GM15510 (cell line): ENCODE data around the gene MAPK4.

ENCODE experiments used
- POLR2A ChIP-seq: IDR thresholded peaks from 3 replicates; pipeline ENCODE4 v1.6.1; 2011; ENCODE audit warnings: borderline replicate concordance; ENCODE audit not compliant: insufficient read length; ENCODE audit errors: extremely low read depth

Gene MAPK4

DNA sequence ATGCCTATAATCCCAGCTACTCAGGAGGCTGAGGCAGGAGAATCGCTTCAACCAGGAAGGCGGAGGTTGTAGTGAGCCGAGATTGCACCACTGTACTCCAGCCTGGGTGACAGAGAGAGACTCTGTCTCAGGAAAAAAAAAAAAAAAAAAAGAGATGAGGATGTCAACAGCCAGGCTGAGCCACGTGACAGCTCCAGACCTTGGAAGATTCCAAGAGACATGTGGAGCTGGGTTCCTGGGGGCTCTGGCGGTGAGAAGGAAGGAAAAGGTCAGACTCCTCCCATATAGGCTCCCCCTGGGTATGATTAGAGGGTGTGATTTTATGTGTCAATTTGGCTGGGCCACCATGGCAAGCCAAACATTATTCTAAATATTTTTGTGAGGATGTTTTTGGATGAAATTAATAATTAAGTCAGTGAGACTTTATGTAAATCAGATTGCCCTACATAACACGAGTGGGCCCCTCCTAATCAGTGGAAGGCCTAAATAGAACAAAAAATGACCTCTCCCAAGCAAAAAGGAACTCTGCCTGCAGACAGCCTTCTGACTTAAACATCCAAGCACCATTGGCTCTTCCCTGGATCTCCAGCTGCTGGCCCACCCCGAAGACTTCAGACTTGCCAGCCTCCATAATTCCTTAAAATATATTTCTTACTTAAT lies 178.3 kb downstream of the MAPK4 start:
- no peak for TF ChIP-seq POLR2A

DNA sequence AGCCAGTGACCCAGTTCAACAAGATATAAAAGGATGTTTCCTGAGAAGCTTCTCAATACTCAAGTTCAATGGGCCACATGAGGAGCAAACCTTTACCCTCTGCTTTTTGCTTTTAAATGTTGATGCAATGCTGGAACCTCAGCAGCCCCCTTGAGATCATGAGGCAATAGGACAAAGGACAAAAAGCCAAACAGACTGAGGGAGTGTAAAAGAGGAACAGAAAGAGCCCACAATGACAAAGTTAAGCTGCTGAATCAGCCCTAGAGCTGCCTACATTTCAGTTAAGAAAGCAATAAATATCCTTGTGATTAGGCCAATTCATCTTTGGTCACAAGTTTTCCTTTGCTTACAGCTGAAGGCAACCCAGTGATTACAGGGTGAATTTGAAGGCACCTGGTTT lies 183.1 kb downstream of the MAPK4 start:
- no peak for TF ChIP-seq POLR2A

DNA sequence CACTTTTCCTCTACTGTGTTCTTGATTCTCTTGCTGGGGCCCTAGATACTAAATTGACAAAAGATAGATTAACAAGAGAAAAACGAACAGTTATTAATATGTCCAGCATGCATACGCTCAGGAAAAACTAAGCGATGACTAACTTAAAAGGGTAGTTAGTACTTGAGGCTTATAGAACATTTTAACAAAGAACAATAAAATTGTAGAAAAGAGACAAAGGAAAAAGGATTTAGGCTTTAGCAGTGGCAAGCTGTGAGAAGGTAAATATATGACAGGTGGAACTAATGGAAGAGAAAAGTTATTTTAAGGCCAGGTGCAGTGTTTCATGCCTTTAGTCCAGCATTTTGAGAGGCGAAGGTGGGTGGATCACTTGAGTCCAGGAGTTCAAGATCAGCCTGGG lies 184.4 kb downstream of the MAPK4 start:
- TF ChIP-seq POLR2A, result no peak

DNA sequence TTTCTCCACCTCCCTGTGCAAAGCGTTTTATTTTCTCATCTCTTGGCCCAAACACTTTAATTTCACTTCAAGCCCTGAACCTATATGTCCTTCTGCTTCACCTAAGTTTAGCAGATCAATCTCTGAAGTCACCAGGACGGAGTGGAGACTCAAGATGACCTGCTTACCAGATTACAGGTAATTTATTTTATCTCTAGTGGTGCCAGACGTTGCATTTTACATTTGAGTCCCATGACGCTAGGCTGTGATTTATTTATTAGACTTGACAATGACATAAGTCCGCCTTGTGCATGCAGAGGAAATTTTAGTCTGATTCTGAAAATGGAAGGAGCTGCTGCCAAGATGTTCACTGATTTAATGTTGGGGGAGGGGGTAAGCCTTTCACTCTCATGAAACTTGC lies 186.1 kb downstream of the MAPK4 start:
- TF ChIP-seq POLR2A, result no peak

DNA sequence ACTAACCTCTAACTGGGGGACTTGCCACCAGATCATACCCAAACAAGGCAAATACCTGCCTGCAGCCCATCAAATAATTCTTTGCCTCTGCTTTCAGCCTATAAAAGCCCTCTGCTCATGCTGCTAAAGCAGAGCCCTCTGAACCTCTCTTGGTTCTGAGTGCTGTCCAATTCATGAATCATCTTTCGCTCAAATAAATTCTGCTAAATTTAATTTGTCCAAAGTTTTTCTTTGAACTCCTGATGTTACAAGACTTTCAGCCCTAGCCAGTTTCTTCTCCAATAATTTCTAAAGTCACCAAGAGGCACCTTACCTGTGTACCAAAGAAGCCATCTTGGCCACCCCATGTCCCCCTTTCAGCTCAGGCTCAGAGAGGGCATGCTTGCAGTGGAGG lies 188.0 kb downstream of the MAPK4 start:
- TF ChIP-seq POLR2A, result no peak

DNA sequence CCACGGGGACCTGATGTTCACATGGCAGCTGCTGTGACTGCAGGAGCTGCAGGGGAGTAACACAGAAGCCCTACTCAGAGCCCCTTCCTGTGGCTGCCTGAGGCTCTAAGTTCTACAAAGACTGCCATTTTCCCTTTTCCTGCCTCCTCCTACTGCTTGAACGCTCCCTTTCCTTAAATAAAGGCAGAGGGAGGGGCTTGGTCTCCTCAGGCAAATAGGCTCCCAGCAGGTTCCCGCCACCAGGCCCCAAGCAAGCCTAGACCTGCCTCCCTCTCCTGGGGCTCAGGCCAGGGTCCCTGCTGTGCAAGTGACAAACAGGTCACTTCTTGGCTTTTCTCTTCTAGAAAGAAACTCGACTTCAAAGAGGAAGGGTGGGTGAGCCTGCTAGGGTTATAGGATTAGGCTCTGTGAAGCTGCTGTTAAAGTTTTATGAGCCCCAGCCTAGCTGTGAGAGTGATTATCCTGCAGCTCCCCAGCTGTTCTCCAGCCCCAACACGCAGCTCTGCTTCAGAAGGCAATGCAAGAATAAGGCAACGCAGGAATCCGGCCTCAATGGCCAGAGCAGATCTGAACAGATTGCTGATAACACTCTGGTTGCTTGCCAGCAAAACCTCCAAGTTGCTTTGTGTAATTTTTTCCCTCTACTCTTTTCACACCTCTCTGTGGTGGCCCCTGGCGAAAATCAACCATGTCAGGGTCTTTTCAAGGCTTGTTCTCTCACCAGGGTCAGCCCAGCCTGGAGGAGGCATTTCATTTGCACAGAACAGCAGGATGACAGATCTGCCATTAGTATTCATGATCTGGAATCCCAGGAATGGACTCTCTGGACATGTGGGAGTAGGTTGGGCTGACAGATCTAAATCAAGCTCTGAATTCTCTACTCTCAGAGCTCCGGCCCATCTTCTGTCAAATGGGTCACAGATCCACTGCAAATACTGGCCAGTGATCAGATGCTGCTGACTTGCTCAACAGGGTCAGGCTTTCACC lies 188.6 kb downstream of the MAPK4 start:
- TF ChIP-seq POLR2A, result no peak

DNA sequence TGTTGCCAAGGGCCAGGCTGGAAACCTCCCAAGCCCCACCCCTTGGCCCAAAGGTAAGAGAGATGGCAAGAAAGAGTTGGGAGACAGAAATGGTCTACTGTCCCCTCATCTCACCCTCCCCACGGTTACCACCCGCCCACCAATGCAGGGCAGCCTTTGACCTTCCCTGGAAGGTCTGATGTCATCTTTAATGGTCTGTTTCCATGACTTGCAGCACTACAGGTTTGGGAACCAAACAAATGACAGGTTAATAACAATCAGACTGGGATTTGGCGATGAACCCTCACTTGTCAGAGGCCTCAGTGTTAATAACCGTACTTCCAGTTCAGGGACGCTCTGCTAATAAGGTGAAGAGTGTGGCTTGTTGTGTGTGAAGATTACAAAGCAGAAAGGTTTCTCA lies 189.5 kb downstream of the MAPK4 start:
- no peak for TF ChIP-seq POLR2A

DNA sequence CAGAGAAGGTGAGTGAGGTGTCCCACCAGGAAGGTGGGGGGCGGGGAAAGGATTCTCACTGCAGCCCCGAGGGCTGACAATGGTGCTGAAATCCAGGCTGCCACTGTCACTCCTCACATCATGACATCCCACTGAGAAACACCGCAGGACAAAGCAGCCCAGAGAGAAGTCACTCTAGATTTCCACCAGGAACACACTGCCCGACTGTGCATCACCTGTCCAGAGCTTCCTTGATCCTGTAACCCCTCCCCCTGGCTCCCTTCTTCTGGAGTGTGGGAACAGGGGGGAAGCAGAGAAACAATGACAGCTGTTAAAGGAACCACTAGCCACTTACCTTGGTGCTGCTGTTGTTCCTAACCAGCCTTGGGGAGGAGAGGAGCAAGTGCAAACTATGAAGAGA lies 190.1 kb downstream of the MAPK4 start:
- no peak for TF ChIP-seq POLR2A

DNA sequence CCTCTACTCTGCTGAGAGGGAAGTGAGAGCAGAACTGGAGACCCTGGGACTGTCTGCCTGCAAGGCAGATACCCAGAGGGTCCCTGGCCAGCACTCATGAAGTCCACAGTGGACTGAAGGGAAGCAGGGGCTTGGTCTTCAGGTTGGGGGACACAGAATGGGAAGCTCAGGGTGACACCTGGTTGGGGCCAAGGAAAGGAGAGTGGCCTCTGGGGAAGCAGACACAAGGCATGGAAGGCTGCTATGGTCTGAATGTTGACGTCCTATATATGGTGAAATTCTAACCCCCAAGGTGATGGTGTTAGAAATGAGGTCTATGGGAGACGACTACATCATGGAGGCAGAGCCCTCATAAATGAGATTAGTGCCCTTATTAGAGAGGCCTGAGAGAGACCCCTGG lies 190.7 kb downstream of the MAPK4 start:
- TF ChIP-seq POLR2A, result no peak

DNA sequence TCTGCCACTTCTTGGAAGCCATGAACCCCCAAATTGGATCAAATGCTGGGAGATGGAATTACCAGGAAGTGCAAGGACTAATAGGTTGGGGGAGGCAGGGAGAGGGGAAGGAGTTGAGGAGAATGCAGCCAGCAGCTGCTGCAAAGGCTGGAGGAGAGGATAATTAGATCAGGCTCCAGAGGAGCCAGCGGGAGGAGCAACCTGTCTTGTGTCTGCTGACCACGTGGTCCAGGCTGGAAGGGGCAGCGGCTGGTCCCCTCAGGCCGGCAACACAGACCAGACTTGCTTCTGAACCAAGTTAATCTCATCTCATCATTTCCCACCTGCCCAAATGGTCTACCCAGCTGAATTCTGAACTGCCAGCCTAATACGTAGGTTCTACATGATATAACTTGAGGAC lies 191.6 kb downstream of the MAPK4 start:
- no peak for TF ChIP-seq POLR2A

DNA sequence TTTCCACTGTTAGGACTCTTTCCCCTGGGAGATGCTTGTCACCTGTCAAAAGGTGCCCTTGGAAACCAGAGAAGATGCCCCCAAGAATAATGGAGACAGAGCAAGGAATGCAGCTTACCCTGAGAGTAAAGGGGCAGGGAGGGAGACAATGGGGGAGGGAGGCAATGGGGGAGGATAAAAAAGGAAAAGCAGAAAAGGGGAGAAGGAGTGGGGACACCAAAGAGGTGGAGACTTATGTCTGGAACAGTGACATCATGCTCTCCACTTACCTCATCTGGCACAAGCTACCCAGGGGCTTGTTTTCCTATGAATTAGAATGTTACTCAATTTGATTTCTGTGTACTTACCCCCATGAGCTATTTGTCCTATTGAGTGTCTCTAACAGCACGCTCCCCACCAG lies 192.1 kb downstream of the MAPK4 start:
- TF ChIP-seq POLR2A, result no peak

DNA sequence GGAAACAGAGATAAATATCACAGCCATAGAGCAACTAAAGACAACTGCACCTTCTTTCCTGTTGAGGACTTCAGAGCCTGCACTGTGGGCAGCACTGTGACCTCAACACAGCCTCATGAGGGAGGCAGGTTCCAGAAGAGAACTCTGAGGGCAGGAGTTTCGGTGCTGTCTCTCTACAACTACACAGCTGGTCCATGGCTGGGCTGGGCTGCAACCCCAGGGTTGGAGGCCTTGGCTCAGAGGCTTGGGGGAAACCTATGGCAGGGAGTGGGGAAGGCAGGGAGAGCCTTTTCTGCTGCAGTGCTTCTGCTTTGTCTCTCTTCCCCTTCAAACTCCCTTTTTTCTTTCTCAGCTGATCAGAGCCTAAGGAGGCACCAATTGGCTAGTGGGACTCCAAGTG lies 193.4 kb downstream of the MAPK4 start:
- TF ChIP-seq POLR2A, result no peak

DNA sequence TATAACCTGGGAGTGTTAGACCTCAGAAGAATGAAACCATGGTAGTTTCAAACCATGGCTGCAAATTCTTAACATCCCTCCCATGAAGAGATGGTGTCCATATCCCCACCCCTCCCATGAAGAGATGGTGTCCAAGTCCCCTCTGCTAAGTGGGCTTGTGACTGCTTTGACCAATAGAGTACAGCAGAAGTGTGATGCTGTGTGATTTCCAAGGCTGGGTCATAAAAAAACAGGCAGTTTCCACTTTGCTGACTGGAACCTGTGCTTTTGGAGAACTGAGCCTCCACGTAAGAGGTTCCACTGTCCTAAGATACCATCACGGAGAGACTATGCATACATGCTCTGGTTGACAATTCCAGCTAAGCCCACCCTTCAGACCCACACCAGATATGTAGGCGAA lies 194.4 kb downstream of the MAPK4 start:
- TF ChIP-seq POLR2A, result no peak

DNA sequence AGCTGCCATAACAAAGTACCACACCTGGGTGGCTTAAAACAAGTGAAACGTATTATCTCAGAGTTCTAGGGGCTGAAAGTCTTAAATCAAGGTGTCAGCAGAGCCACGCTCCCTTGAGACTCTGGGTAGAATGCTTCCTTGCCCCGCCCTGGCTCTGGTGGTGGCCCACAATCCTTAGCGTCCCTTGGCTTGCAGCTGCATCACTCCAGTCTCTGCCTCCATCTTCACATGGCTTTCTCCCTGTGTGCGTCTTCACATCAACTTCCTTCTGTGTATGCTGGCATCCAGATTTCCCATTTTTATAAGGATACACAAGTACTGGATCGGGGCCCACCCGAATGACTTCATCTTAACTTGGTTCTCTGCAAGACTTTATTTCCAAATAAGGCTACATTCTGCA lies 197.5 kb downstream of the MAPK4 start:
- no peak for TF ChIP-seq POLR2A

DNA sequence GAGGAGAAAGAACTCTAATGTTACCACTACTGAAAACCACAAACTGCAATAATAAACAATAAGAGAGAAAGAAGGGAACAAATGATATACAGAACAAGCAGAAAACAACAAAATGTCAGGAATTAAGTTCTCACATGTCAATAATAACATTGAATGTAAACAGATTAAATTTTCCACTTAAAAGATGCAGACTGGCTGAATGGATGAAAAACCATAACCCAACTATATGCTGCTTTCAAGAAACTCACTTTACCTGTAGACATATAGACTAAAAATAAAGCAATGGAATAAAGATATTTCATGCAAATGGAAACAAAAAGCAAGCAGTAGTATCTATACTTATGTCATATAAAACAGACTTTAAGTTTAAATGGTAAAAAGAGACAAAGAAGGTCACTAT lies 209.6 kb downstream of the MAPK4 start:
- TF ChIP-seq POLR2A, result no peak

DNA sequence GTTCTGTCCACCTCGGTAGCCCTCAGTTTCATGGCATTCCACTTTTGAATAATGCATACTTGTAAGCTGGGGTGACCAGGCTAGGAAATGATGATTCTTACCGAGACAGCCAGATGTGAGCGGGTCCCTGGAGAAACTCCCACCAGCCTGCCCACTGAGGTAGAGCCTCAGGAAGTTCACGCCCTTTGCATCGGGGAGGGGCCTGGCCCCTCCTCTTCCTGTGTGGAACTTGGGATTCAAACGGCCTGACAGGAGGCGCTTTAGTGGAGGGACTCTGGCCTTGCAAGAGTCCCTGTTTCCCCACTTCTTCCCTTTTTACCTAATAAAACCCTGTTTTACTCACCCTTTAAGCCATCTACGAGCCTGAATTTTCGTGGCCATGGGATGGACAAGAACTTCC lies 215.3 kb downstream of the MAPK4 start:
- TF ChIP-seq POLR2A, result no peak

DNA sequence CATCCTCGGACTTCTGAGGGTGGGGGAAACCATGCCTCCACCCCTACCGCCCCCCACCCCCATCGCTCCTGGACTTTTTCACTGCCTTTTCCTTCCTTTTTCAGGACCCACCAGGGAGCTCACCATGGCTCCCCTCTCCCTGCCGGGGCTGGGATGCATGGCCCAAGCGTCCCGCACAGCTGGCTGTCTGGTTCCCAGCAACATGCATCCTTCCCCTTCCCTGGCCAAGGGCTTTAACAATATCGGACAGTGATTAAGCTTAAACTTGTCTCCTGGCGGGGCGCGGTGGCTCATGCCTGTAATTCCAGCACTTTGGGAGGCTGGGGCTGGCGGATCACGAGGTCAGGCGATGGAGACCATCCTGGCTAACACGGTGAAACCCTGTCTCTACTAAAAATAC lies 215.8 kb downstream of the MAPK4 start:
- TF ChIP-seq POLR2A, result no peak

DNA sequence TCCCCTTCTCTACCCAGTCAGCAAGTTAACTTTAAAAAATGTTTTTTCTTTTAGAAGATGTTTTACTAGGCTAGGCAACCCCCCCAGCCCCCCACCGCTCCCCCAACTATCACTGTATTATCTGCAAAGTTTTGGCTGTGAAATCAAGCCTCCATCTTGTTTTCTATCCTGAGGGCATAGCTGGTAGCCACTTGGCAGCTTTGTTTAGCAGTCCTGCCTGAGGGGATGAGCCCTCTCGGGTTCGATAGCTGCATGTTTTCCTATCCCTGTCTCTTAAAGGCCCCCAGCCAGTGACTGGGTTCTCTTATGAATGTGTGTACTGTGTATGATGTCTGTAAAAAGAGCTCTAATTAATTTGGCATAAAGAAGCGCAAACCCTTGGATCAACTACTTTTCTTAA lies 216.5 kb downstream of the MAPK4 start:
- no peak for TF ChIP-seq POLR2A
